ENCODE results near the gene LRRC46.

The LRRC46 gene

DNA sequence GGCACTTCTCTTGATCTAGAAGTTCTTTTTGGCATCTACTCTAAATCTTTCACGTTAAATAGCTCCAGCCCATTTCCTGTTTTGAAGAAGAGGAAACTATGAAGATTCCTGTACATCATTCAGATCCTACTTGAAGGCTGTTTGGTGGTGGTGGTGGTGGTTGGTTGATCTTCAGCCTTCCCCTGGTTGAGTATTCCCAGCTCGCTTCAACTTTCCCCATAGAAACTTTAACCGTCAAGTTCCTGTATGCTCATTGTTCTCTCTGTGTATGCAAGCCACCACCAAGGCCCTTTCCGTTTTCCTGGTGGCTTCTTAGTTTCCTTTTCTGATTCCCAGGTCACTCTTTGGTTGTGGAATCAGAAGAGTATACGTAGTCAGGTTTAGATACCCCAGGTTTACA lies 3.3 kb downstream of the LRRC46 start:
- H3K27ac Mint-ChIP-seq: peak overlapping the region; percentile 32
- no peaks in the 10 kb centered on the region for H3K9me3 Mint-ChIP-seq
- H3K4me3 Mint-ChIP-seq: peak overlapping the region; percentile 1
- H3K4me1 Mint-ChIP-seq (ENCODE audit: low read depth): peaks cover 34% of the 10 kb centered on the region
- H3K27me3 Mint-ChIP-seq (ENCODE audit: low read depth): no peaks in the 10 kb centered on the region
- H3K36me3 Mint-ChIP-seq (ENCODE audit: low read depth): peaks cover 3% of the 10 kb centered on the region

DNA sequence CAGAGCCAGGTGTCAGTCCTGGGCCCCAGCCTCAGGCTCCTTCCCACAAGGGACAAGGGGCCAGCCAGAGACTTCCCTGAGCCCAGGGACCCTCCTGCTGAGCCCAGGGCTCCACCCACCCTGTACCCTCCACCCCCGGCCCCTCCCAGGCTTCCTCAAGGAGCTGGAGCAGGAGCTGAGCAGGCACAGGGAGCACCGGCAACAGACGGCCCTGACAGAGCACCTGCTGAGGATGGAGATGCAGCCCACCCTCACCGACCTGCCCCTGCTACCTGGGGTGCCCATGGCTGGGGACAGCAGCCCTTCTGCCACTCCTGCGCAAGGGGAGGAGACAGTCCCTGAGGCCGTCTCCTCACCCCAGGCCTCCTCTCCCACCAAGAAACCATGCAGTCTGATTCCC lies 5.1 kb downstream of the LRRC46 start:
- no peak overlapping the region for H3K4me3 Mint-ChIP-seq
- H3K36me3 Mint-ChIP-seq (ENCODE audit: low read depth): peaks cover 3% of the 10 kb centered on the region
- H3K27ac Mint-ChIP-seq: no peak overlapping the region
- no peaks in the 10 kb centered on the region for H3K27me3 Mint-ChIP-seq (ENCODE audit: low read depth)
- no peaks in the 10 kb centered on the region for H3K9me3 Mint-ChIP-seq
- peaks cover 36% of the 10 kb centered on the region for H3K4me1 Mint-ChIP-seq (ENCODE audit: low read depth)

DNA sequence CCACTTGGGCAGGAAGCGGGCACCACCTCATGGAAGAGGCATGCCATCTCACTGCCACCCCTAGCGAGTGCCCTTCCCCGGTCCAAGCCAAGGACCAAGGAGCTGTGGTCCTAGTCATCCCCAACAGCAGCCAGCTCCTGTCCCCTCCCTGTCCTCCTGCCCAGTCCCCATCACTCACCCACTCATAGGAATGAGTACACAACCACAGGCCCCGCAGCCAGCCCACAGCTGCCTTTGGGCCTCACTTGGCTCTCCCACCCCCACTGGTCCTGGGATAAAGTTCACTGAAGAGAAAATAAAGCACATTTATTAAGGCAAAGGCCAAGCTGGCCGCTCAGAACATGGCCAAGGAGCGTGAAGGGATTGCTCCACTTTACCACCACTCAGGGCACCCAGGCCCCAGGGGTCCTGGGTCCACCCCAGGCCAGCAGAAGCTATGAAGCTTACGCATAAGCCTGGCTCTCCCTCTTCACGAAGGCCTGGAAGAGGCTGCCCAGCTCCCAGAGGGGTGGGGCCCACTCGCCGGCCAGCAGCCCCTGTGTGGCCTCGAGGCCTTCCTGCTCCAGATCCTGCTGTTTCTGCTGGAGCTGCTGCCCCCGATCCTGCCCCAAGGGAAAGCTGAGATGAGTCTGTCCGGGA lies 6.0 kb downstream of the LRRC46 start:
- Mint-ChIP-seq H3K27ac (no peak overlapping the region), H3K36me3 (ENCODE audit: low read depth) (peaks cover 3% of the 10 kb centered on the region), H3K27me3 (ENCODE audit: low read depth) (no peaks in the 10 kb centered on the region), H3K4me1 (ENCODE audit: low read depth) (peaks cover 38% of the 10 kb centered on the region), H3K4me3 (no peak overlapping the region), H3K9me3 (no peaks in the 10 kb centered on the region)

DNA sequence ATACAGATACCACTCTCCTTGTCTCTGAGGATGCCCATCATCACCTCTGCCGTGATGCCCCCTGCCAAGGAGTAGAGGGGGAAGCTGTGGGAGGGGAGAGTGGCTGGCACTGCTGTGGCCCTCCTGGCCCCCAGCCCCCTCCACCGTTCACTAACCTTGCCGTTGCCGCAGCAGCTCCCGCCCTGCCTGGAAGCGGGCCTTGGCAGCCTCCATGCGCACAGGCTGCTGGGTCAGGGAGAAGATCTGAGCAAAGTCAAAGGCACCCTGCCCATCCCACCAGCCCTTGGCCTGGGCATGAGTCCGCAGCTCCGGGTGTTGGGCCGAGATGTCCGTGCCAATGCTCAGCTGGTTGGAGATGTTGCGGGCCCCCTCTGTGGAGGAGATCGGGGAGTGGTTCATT lies 7.2 kb downstream of the LRRC46 start:
- H3K27ac Mint-ChIP-seq: no peak overlapping the region
- H3K27me3 Mint-ChIP-seq (ENCODE audit: low read depth): peaks cover under 1% of the 10 kb centered on the region
- H3K9me3 Mint-ChIP-seq: no peaks in the 10 kb centered on the region
- peaks cover 3% of the 10 kb centered on the region for H3K36me3 Mint-ChIP-seq (ENCODE audit: low read depth)
- peak overlapping the region; percentile 37 for H3K4me3 Mint-ChIP-seq
- H3K4me1 Mint-ChIP-seq (ENCODE audit: low read depth): peaks cover 43% of the 10 kb centered on the region

DNA sequence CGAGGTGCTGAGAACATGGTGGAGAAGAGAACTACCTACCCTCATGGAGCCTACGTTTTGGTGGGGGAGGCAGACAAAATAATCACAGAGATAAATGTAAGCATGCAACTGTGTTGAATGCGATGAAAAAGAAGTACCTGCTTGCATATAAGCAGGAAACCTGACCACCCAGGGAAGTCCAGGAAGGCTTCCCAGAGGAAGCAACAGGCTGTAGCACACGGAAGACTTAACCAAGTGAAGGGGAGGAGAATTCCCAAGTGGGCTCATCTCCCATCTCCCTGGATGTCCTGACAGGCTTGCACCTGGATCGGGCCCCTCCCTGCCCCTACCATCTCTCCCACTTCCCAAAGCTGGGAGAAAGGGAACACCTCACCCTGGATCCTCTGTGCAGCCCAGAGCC lies 7.6 kb downstream of the LRRC46 start:
- no peaks in the 10 kb centered on the region for H3K9me3 Mint-ChIP-seq
- peak overlapping the region; percentile 37 for H3K4me3 Mint-ChIP-seq
- H3K36me3 Mint-ChIP-seq (ENCODE audit: low read depth): peaks cover 3% of the 10 kb centered on the region
- H3K27me3 Mint-ChIP-seq (ENCODE audit: low read depth): peaks cover 4% of the 10 kb centered on the region
- no peak overlapping the region for H3K27ac Mint-ChIP-seq
- peaks cover 43% of the 10 kb centered on the region for H3K4me1 Mint-ChIP-seq (ENCODE audit: low read depth)

DNA sequence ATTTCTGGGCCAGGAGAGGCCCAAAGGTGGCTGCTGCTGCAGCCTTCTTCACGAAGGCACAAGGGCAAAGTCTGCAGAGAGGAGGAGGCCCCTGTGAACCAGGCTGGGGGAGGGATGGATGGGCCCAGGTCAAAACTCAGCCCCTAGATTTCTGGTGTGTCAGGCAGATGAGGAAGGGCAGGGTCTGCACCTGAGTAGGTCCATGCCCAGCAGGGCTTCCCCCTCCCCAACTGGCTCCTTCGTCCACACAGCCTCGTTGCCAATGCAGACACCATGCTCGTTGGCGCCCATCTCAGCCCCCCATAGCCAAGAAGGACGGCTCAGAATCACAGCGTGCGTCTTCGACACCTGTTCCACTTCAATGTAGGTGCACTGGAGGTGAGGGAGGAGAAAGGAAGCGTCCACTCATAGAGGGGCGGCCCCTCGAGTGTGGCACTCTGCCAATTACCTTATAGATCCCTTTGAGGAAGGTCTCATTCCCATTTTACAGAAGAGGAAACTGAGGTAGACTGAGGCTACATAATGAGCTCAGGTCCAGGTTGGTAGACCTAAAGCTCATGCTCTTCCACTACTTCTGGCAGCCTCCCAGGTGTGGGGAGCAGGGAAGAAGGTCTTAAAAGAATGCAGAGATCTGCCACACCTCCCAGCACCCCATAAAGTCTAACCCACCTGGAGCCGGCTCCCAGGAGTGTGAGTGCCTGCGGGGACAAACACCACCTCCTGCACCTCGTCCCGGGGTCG lies 8.7 kb downstream of the LRRC46 start:
- Mint-ChIP-seq H3K4me1 (ENCODE audit: low read depth) (peaks cover 35% of the 10 kb centered on the region), H3K27ac (peak overlapping the region; percentile 20), H3K9me3 (no peaks in the 10 kb centered on the region), H3K27me3 (ENCODE audit: low read depth) (peaks cover 15% of the 10 kb centered on the region), H3K36me3 (ENCODE audit: low read depth) (peaks cover 3% of the 10 kb centered on the region), H3K4me3 (peak overlapping the region; percentile 99)

DNA sequence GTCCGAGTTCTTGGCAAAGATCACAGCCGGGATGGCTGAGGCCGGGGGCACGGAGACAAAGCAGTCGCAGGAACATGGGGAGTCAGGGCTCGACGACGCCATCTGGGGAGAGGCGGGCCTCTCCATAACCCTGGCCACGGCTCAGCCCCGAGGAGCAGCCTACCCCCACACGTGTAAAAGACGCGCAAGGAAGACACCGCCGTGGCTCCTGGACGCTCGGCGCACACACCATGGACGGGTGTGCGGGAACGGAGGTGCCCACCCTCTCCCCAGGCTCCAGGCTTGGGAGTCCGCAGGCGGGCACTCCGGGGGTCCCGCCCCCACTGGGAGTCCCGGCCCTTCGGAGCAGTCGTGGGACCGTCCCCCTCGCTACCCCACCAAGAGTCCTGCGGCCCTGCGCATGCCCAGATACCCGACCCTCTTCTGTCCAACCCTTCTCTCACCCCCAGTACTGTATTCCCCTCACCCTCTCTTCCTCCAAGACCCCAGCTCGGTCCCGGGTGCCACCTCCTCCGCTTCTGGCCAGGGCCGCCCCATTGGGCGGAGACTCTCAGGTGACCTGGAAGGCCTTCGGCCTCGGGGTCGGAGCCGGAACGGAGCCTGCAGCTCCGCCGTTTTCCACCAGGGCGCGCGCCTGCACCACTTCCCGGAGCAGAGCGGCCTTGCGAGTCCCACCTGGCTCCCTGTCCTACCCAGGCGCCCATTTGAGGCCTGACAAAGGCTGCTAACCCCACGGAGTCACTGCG lies 9.4 kb downstream of the LRRC46 start, which contains the start of gene SCRN2:
Gene SCRN2, minus strand, starts transcription at position 532 of the 746 bp plus-strand sequence. Its CDS starts 430 bp downstream, at position 102.
- peak within 1 kb of the TSS; percentile 99 for H3K4me3 Mint-ChIP-seq
- H3K9me3 Mint-ChIP-seq: no peaks in the 10 kb centered on the region
- peaks cover 23% of the 10 kb centered on the region for H3K27me3 Mint-ChIP-seq (ENCODE audit: low read depth)
- H3K4me1 Mint-ChIP-seq (ENCODE audit: low read depth): peaks cover 30% of the 10 kb centered on the region
- peak within 1 kb of the TSS; percentile 92 for H3K27ac Mint-ChIP-seq
- no peaks in the 10 kb centered on the region for H3K36me3 Mint-ChIP-seq (ENCODE audit: low read depth)

DNA sequence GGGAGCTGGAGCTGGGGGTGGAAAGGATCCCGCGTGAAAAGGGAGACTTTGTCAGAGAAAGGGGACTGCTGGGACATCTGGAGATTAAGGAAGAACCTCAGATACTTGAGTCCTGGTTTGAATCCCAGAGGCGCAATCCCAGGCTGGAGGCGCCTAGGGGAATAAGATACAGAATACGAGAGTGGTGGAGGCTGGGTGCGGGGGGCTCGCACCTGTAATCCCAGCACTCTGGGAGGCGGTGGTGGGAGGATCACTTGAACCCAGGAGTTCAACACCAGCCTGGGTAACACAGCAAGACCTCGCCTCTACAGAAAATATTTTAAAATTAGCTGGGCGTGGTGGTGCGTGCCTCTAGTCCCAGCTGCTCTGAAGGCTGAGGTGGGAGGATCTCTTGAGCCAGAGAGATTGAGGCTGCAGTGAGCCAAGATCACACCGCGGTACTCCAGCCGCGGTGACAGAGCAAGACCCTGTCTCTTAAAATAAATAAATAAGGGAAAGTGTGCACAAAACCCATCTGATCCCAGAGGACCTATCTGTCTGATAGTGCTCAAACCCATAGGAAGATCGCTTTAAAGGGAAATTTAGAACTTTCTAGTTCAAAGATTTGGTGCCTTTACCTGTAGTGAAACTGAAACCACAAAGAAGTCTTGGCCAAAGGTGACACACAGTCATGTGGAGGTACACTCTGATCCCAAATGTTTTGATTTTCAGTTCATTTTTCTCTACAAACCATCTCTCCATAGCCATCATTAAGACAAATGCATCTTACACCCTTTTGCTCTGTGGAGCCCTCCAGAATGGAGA lies 10.2 kb downstream of the LRRC46 start:
- H3K9me3 Mint-ChIP-seq: no peaks in the 10 kb centered on the region
- no peaks in the 10 kb centered on the region for H3K36me3 Mint-ChIP-seq (ENCODE audit: low read depth)
- H3K27ac Mint-ChIP-seq: peak overlapping the region; percentile 92
- peaks cover 31% of the 10 kb centered on the region for H3K27me3 Mint-ChIP-seq (ENCODE audit: low read depth)
- H3K4me3 Mint-ChIP-seq: peak overlapping the region; percentile 99
- H3K4me1 Mint-ChIP-seq (ENCODE audit: low read depth): peaks cover 30% of the 10 kb centered on the region

DNA sequence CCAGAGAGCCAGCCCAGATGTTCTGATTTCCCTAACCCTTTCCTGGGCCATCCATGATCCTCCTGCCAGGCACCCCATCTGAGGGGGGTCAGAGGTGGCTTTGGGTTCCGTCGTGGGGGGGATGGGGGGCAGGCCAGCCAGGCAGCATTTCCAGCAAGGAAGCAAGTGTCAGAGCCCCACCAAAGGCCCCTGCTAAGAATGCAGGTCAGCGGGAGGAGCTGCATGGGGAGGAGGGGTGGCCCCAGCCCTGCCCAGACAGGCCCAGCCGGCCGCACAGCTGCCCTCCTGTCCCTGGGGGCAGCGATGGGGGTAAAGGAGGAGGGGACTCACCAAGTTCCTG lies 11.9 kb downstream of the LRRC46 start:
- Mint-ChIP-seq H3K4me1 (ENCODE audit: low read depth) (peaks cover 30% of the 10 kb centered on the region), H3K27ac (no peak overlapping the region), H3K27me3 (ENCODE audit: low read depth) (peaks cover 41% of the 10 kb centered on the region), H3K4me3 (no peak overlapping the region), H3K36me3 (ENCODE audit: low read depth) (no peaks in the 10 kb centered on the region), H3K9me3 (no peaks in the 10 kb centered on the region)

DNA sequence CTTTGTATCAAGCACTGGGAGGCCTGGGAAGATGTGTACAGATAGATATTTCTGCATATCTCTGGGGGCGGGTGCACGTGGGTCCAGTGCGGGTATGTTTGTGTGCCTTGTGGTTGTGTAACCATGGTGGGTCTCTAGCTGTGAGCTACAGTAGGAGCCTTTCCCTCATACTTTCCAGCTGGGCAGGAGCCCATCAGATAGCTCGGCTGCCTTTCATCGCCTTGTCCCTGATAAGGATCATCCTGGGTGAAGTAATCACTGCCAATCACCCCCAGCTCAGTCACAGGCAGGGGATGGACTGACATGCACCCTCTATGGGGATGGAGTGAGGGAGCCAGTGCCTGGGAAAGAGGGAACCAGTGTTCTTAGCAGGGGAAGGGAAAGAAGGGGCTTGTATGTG lies 12.8 kb downstream of the LRRC46 start:
- no peaks in the 10 kb centered on the region for H3K36me3 Mint-ChIP-seq (ENCODE audit: low read depth)
- no peak overlapping the region for H3K4me3 Mint-ChIP-seq
- H3K4me1 Mint-ChIP-seq (ENCODE audit: low read depth): peaks cover 27% of the 10 kb centered on the region
- no peak overlapping the region for H3K27ac Mint-ChIP-seq
- peaks cover 50% of the 10 kb centered on the region for H3K27me3 Mint-ChIP-seq (ENCODE audit: low read depth)
- H3K9me3 Mint-ChIP-seq: no peaks in the 10 kb centered on the region

DNA sequence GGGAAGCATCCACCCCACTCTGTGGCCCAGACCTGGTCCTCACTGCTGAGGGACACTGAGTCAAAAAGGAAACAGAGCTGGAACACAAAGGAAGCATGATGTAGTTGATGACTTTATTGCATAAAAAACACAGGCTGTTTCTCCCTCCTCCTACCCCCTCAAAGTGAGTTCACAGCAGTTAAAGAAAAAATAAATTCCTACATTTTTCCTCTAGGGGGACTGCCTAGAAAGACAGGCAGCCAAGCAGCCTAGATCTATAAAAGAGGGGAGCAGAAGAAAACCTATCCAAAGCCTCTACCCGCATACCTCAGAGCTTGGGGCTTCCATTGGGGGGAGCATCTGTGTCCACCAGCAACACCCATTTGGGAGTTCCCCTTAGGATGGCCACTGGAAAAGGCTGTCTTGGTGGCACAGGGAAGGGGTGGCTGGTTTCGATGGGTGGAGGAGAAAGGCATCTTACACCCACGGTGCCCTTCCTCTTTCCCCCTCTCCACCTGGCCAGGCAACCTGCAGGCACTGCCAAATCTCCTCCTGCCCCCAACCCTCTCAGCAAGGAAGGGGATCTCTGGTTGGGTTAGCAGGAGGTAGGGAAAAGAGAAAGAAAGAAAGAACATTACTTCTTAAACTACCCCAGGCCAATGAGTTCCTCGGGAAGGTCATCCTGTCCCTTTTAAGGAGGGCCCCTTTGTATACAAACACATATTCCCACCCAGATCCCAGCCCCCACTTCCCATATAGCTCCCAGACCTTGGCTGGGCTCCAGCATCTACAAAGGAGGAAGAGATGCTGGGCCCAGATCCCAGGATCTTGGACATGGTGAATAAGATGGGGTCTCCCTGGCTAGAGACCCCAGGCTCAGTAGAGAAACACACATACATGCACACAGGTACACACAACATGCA lies 13.6 kb downstream of the LRRC46 start:
- Mint-ChIP-seq H3K4me3 (no peak overlapping the region), H3K27ac (no peak overlapping the region), H3K9me3 (no peaks in the 10 kb centered on the region), H3K4me1 (ENCODE audit: low read depth) (peaks cover 23% of the 10 kb centered on the region), H3K27me3 (ENCODE audit: low read depth) (peaks cover 58% of the 10 kb centered on the region), H3K36me3 (ENCODE audit: low read depth) (no peaks in the 10 kb centered on the region)

DNA sequence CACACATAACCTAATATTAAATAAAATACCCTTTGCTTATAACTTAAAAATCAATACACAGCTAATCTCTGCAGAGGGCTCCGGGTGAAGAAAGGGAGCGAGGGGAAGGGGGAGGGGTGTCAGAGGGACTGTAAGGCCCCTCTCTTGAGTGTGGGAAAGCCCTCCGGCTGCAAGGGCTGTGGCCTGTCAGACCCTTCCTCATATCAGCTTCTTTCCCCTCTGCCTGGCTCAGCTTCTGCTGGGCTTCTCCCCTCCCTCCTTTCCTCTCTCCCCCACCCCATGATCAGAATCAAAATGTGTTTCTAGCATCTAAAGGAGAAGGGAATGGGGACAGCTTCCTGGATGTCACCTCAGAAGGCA lies 14.2 kb downstream of the LRRC46 start:
- H3K4me3 Mint-ChIP-seq: no peak overlapping the region
- no peaks in the 10 kb centered on the region for H3K36me3 Mint-ChIP-seq (ENCODE audit: low read depth)
- H3K9me3 Mint-ChIP-seq: no peaks in the 10 kb centered on the region
- peaks cover 65% of the 10 kb centered on the region for H3K27me3 Mint-ChIP-seq (ENCODE audit: low read depth)
- no peak overlapping the region for H3K27ac Mint-ChIP-seq
- peaks cover 22% of the 10 kb centered on the region for H3K4me1 Mint-ChIP-seq (ENCODE audit: low read depth)

DNA sequence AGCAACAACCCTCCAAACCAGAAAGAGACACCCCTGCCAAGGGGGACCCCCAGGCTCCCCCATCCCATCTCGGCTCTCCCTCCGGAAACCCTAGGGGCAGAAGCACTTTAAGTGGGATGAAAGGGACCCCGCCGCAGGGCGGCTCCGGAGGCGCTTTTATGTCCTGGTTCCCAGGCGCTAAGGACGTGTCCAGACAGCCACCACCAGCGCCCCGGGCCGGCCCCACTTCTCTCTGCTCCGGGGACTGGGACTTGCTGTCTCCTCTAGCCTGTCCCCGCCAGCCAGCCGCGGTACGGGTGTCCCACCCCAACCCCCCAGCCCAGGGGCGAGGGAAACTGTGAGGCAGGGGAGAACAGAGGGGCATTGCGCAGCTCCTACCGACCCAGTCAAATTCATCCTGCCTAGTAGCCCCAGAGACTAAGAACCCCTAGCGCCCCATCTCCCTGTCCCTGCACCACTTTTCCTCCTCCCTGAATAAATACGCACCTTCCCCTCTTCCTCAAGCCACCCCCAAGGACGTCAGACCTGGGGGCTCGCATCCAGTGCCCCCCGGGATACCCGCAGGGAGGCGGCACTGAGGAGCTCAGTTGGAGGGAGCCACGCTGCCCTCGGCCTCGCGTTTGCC lies 15.4 kb downstream of the LRRC46 start:
- no peak overlapping the region for H3K27ac Mint-ChIP-seq
- H3K4me3 Mint-ChIP-seq: no peak overlapping the region
- H3K4me1 Mint-ChIP-seq (ENCODE audit: low read depth): peaks cover 17% of the 10 kb centered on the region

More for the DNA sequence above, 15.4 kb downstream of the LRRC46 start:
- Mint-ChIP-seq H3K36me3 (ENCODE audit: low read depth) (no peaks in the 10 kb centered on the region), H3K27me3 (ENCODE audit: low read depth) (peaks cover 68% of the 10 kb centered on the region), H3K9me3 (no peaks in the 10 kb centered on the region)

Data from T-helper 1 cell treated with Interleukin-12 subunit alpha and Interleukin-12 subunit beta and Interleukin-4 antibody, amounts not matched to agents 30 μg/mL and 1 μg/mL, for 36 hours (primary cell).